GM12872 (cell line): Measurements from ENCODE around the gene RHEBL1.

Experiments used
- TF ChIP-seq, protein P1 (sequence below): IDR thresholded peaks from 3 replicates; pipeline ENCODE4 v1.5.1; 2011; ENCODE audit warnings: low read depth, mild to moderate bottlenecking, low read length, moderate library complexity; ENCODE audit not compliant: insufficient read depth

RHEBL1 gene, protein sequence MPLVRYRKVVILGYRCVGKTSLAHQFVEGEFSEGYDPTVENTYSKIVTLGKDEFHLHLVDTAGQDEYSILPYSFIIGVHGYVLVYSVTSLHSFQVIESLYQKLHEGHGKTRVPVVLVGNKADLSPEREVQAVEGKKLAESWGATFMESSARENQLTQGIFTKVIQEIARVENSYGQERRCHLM

DNA sequence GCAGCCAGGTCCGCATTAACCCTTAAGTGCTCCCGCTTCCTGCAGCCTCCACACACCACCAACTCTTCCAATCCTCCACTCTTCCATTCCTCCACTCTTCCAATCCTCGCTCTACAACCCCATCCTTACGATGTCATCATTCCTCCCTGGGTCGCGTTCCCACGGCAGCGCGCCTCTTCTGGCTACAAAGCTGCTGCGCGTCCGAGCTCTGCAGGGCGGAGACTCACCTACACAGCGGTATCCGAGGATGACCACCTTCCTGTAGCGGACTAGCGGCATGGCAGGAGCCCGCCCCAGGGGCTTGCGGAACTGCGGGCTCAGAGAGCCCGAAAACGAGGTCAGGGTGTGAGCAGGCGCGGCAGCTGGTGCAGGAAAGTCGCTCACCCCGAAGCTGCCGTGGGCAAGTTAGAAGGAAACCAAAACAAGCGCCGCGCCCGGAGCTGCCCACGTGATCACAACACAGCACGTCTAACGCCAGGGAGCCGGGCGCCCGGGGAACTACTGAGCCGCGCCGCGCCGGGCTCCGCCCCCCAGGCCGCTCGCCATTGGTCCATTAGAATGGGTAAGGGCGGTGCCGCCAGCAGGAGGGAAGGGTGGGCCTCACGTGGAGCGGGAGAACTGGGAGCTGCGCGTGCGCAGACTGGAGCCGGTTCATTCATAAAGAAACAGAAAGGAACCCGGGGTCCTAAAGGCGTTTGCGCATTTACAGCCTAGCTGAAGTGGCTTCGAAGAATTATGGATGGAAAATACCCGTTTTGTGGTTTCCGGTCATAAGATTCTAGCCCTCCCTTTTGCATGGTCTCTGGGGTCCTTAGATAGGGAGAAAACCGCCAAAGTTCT is at the start of gene RHEBL1:
RHEBL1 (minus strand) TSS at position 473 of the 840 bp plus-strand sequence; CDS start at position 279, 194 bp downstream.
- TF ChIP-seq, protein P1, sequence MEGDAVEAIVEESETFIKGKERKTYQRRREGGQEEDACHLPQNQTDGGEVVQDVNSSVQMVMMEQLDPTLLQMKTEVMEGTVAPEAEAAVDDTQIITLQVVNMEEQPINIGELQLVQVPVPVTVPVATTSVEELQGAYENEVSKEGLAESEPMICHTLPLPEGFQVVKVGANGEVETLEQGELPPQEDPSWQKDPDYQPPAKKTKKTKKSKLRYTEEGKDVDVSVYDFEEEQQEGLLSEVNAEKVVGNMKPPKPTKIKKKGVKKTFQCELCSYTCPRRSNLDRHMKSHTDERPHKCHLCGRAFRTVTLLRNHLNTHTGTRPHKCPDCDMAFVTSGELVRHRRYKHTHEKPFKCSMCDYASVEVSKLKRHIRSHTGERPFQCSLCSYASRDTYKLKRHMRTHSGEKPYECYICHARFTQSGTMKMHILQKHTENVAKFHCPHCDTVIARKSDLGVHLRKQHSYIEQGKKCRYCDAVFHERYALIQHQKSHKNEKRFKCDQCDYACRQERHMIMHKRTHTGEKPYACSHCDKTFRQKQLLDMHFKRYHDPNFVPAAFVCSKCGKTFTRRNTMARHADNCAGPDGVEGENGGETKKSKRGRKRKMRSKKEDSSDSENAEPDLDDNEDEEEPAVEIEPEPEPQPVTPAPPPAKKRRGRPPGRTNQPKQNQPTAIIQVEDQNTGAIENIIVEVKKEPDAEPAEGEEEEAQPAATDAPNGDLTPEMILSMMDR, result peak; percentile 40; the same call in 2 of the 3 replicates

DNA sequence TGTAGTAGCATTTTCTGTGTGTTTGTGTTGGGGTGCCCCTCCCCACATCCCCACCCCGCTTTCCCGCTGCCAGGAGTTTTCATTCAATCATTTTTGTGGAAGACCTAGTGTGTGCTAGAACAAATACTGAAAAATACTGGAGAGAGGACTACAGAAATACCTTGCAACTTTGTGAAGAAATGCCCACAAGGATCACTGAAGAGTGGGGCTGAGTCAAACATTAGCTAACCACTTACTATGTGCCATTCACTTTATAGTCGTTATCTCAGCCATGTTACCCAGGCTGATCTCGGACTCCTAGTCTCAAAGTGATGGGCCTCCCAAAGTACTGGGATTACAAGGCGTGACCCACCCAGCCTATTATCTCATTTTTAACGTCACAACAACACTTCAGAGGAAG is 41.4 kb upstream of the RHEBL1 start:
- TF ChIP-seq, protein P1, result no peak

DNA sequence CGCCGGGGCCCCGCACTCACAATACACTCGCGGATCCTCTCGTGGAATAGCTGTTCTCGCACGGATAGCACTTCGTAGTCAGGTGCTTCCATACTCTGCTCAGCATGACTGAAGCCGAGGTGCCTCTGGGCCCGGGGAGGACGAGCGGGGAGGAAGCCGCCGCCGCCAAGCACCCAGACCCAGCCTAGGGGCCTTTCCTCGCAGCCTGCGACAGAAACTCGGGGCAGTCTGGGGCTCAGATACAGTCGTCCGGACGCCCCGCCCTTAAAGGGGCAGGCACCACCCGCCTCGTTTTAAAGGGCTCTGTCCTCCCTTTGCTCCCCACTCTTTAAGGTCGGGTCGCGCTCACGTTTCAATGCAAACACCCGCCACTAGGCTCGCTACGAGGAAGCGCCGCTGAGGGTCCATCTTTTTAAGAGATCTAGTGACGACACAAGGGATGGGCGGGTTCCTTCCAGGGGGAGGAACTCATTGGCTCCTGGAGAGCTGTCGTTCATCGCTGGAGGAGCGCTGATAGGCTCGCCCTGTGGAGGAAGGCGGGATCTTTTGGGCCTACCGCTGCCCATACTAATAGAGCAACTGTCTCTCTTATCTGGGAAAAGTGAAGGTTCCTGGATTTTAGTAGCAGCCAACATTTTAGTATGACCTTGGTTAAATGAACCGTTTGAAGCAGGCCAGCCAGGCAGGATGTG is 40.8 kb upstream of the RHEBL1 start, which contains the start of gene LMBR1L:
LMBR1L (minus strand) TSS at position 384 of the 692 bp plus-strand sequence; CDS start at position 92, 292 bp downstream.
- TF ChIP-seq, protein P1, result peak; percentile 48; the same call in 1 of the 3 replicates

DNA sequence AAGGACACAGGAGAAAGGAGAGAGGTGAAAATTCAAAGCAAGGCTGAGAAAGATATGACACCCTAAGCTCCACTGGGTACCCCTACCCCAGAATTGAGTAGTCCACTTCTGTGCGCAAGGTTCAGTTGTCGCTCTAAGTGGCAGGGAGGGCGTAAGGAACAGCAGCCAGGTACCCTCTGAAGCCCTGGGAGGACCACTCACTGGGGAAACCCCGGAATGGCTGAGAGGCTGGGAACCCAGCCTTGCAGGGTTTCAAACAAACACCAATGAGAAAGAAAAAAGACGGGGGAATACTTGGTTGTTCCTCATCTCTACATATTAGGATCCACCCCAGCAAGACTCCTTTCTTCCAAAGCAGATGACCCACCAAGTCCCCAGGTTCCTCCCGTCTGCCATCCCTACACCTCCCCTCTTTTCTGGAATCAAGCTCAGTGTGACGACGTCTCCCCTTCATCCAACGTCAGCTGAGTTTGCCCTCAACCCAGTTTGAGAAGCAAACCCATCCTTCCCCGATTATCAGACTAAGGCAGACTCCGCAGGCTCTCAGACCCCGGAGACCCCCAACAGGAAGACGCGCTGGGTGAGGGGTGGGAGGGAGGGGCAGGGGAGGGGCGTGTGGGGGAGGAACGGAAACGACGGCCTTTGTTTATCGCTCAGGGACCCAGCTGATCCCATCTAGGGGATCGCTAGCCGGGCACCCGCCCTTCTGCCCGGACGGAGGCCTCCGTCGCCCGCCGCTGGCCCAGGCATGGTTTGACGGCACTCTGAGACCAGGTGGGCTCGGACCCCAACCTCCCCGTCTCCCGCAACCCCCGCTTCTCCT is 40.1 kb upstream of the RHEBL1 start:
- TF ChIP-seq, protein P1, result no peak

DNA sequence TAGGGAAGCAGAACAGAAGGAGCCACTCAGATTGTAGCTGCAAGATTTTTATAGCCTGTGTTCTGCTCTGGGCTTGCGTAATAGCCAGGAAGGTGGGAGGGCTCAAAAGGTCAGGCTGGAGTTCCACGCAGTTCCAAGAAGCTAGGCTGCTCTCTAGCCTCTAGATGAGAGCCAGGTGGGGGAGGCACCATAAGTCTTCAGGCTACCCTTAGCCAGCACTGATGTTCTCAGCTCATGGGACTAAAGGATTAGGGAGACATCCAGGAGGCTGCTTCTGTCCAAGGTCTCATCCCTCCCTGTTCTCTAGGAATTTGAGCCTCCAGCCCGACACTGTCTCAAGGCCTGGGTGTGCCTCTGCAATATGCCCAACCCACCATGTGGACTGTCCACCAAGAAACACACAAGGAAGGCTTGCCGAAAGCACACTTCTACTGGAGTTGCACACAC is 39.2 kb upstream of the RHEBL1 start:
- TF ChIP-seq, protein P1, result no peak

DNA sequence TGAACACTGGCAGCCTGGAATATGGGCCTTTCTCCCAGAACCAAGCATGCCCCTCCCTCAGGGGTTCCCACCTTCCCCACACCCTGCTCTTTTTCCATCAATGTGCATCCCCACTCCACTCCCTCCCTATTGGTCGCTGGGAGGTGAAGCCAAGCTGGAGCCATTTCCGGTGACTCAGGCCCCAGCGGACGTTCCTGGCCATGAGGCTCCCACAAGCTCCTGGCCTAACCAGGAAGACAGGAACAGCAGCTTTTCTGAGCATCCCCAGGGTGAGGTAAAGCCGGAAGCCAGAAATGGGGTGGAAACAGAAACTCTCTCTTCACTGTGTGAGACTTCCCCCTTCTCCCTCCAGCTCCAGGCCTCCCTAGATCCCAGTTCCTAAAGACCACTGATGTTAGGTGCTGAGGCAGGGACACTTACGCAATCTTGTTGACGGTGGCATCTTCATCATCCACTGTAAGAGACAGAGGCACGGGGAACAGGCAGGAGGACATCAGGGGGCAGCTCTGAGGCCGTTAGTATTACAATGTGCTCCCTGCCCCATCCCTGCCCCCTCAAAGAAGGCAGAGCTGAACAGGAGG is 35.8 kb upstream of the RHEBL1 start:
- TF ChIP-seq, protein P1, result no peak
